WI38 (cell line): Measurements from ENCODE around the gene TCP11L1.

Source experiments
- H3K4me3 ChIP-seq: 2 replicates; pipeline ENCODE4 v1.5.1; 2011; ENCODE audit warnings: low read depth, mild to moderate bottlenecking, control low read depth, low read length
- CTCF ChIP-seq: IDR thresholded peaks from 2 replicates; pipeline ENCODE4 v1.5.1; 2012; ENCODE audit warnings: low read depth, mild to moderate bottlenecking, control low read depth, low read length

TCP11L1 gene

GRCh38 chr11:33017478-33017877, 21.9 kb upstream of the TCP11L1 start:
- no peak for TF ChIP-seq CTCF
- H3K4me3 ChIP-seq = peak overlapping the region; percentile 13; the same call in 1 of the 2 replicates

DNA sequence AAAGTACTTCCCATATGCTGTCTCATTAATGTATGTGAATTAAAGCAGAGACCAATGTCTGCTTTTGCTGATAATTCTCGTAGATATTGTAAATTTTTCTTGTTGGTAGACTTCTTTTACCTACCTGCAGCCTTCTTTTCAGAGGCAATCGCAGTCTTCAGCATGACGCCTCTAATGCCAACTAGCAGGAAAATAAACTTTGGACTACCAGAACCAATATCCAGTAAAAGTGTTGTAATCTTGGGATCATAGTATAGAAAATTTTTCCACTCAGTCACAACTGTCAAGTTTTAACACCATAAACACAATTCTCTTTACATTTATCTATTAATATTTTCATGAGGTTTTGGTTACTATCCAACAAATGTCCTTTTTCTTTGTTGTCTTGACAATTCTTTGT, 21.4 kb upstream of the TCP11L1 start:
- TF ChIP-seq CTCF = no peak
- H3K4me3 ChIP-seq = no peak overlapping the region

DNA sequence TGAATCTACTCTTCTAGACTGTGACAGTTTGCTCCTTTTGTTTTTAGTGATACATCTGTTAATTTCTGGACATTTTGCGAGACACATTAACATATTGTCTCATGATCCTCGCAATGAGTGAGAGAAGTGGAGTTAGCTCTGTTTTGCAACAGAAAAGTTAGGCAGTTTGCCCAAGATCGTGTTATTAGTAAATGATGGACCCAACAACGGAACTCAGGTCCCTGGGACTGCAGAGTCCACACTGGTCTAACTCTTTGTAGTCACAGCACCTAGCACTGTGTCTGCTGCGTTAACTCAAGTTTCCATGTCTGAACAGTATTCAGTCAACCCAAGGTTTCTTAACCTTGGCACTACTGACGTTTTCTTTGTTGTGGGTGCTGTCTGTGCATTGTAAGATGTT, 20.5 kb upstream of the TCP11L1 start:
- TF ChIP-seq CTCF = no peak

DNA sequence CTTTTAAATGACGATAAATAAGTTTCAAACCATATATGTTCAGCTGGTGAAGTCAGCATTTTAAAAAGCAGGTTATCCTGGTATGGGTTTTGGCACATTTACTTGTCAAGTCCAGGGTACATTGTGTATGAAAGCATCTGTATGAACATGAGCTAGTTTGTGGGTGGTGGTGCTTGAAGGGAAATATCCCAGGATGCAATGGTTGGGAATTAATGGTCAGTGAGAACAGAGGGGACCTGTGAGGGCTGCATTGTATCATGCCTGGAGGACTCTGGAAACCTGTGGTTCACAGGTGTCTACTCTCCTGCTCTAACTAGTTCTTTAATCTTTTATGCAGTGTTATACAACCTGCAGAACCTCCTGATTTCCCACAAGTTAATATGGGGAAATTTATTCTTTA, 17.9 kb upstream of the TCP11L1 start:
- no peak overlapping the region for H3K4me3 ChIP-seq
- TF ChIP-seq CTCF = no peak

More for the DNA sequence above, 20.5 kb upstream of the TCP11L1 start:
- H3K4me3 ChIP-seq = no peak overlapping the region

DNA sequence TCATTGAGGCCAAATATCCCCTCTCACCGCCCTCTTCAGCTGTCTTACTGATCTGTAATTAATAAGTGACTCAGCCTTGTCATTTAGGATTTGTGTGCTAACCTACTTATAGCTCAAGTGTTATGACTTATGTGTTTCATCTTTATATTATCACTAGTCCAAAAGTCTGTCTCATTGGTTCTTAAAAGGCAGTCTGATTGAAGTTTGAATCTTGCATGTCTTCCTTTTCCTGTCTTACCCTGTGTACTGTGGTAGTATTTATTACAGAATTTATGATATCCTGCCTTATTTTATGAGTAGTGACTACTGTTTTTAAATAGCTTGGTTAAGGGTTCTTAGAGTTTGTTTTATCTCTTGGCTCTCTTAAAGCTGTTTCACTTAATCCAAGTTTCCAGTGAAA, 17.4 kb upstream of the TCP11L1 start:
- no peak for TF ChIP-seq CTCF
- no peak overlapping the region for H3K4me3 ChIP-seq

DNA sequence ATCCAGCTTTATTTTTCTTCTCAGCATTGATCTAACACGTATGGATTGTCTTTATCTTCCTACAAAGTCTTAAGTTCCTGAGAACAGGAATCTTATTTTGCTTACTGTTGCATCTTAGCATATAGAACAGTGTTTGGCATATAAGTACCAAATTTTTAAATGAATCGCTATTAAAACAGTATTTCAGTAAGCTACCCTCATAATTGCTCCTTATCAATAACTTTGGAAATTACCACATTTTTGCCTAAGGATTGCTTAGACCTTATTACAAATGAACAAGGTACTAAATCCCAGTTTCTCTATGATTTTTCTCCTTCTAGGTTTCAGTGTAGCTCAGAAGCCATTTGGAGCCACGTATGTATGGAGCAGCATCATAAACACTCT, 14.0 kb upstream of the TCP11L1 start:
- H3K4me3 ChIP-seq = no peak overlapping the region
- TF ChIP-seq CTCF = no peak

- TF ChIP-seq CTCF = no peak
- no peak overlapping the region for H3K4me3 ChIP-seq
These were observed 12.1 kb upstream of the TCP11L1 start for GRCh38 chr11:33027233-33027632.
